ENCODE data around the gene IFI27L2.

- TF ChIP-seq EZH2 (IDR thresholded peaks at IDR 0.05; ENCODE audit: borderline replicate concordance, low read length) (no peak), CTCF (IDR thresholded peaks at IDR 0.05; ENCODE audit: low read length) (no peak)
These were observed 51.6 kb downstream of the IFI27L2 start for GRCh38 chr14:94077823-94078222.

Data from OCI-LY1 (cell line).